Transverse colon (tissue), 4 donors: ENCODE results near the gene ESRRA. TPM values are rescaled to one million over a fixed set of nuclear protein-coding genes. Genes with fewer than 3 reads are reported as not detected.

Experiments
- DNase-seq: peaks from one replicate; pipeline ENCODE4 v3.0.0-alpha.2; 2019
- H3K27ac ChIP-seq, 4 donors: fragments of 200-600 bp; sonication (generic); 2 replicates each; pipeline ENCODE4 v1.5.1; 2016 to 2018; ENCODE audit warnings: inconsistent platforms in 4 of 4
- H3K27me3 ChIP-seq: fragments of 200-600 bp; sonication (generic); 2 replicates; pipeline ENCODE4 v1.5.1; 2017; ENCODE audit warnings: inconsistent platforms
- H3K36me3 ChIP-seq, 4 donors: fragments of 200-600 bp; sonication (generic); 2 replicates each; pipeline ENCODE4 v1.5.1; 2017 to 2019; ENCODE audit warnings: inconsistent platforms in 4 of 4
- H3K4me1 ChIP-seq, 4 donors: fragments of 200-600 bp; sonication (generic); 2 replicates each; pipeline ENCODE4 v1.5.1; 2017 to 2020; ENCODE audit warnings: inconsistent platforms in 4 of 4
- H3K4me3 ChIP-seq, 4 donors: fragments of 200-600 bp; sonication (generic); 1 replicate in 1 of 4; 2 replicates in 3 of 4; pipeline versions ENCODE4 v1.5.1 to v1.6.1; 2017 to 2019; ENCODE audit warnings: inconsistent platforms in 4 of 4
- H3K9me3 ChIP-seq, 2 donors: fragments of 200-600 bp; sonication (generic); 2 replicates each; pipeline ENCODE4 v1.5.1; 2017 to 2019; ENCODE audit warnings: inconsistent platforms in 2 of 2
- CTCF ChIP-seq, 5 experiments: fragments of 200-600 bp in 3 of 5; fragments of 450-650 bp in 2 of 5; sonication (generic) in 3 of 5; IDR thresholded peaks; 1 replicate in 2 of 5; 2 replicates in 3 of 5; pipeline ENCODE4 v1.5.1; 2016 to 2017; ENCODE audit warnings: antibody characterized with exemption in 5 of 5, inconsistent platforms in 3 of 5, mild to moderate bottlenecking in 2 of 5, moderate library complexity in 1 of 5
- EP300 ChIP-seq: sonication (generic); formaldehyde crosslinking; IDR thresholded peaks from one replicate; pipeline ENCODE4 v1.6.1; 2017; ENCODE audit warnings: antibody characterized with exemption, low read depth
- POLR2A ChIP-seq: fragments of 450-650 bp; IDR thresholded peaks from one replicate; pipeline ENCODE4 v1.6.1; 2016; ENCODE audit warnings: antibody characterized with exemption, mild to moderate bottlenecking, moderate library complexity
- POLR2AphosphoS5 ChIP-seq, 3 donors: sonication (generic); formaldehyde crosslinking; IDR thresholded peaks; one replicate each; pipeline ENCODE4 v1.6.1; 2016; ENCODE audit warnings: antibody characterized with exemption in 3 of 3
- WGBS, 2 donors: methylation state at CpG; one replicate each; pipeline ENCODE4 v1.1.5; 2018; ENCODE audit warnings: low coverage in 1 of 2; 5-methylcytosine and 5-hydroxymethylcytosine counted together
- in situ Hi-C, 4 donors: fragments of 200-750 bp; cut with MboI; loops; one replicate each; pipeline versions ENCODE4 v1.15.0 to v1.15.1; 2017; ENCODE audit warnings: low sequenced_read_pairs in 3 of 4, low pct_ligation_motif_present in 1 of 4, low pct_unique_long_range_greater_than_20kb in 1 of 4
- intact Hi-C: fragments of 100-400 bp; cut with DNase I; formaldehyde crosslinking; loops from one replicate; pipeline ENCODE4 v1.15.1; 2023; ENCODE audit warnings: low total_unique reads
- total RNA-seq, 4 donors: library from RNA; depleted of rRNA; stranded (reverse); fragments of >200 nt; gene quantifications; one replicate each; pipeline ENCODE4 v1.1.0, GENCODE V29; 2016

The ESRRA gene
- total RNA-seq, 4 donors from 2014 or later, result 142 to 272 (median 221) TPM

- in situ Hi-C loops (no loop called here), intact Hi-C loops (no loop called here)
- no peaks in the 10 kb centered on the region for H3K4me1 ChIP-seq
- peaks cover 0 to 35% (median 0%) of the 10 kb centered on the region in 4 donors for H3K36me3 ChIP-seq
- 76 to 100% methylated on average over 1 to 4 of the region's 4 CpGs for WGBS, 2 donors
- no peak for DNase-seq
- H3K27ac ChIP-seq, result no peak overlapping the region
- H3K4me3 ChIP-seq, result no peak overlapping the region
- TF ChIP-seq POLR2A (no peak), EP300 (no peak), POLR2AphosphoS5 (IDR thresholded peaks at IDR 0.05) (no peak), CTCF (IDR thresholded peaks at IDR 0.05) (no peak)
- no peaks in the 10 kb centered on the region for H3K9me3 ChIP-seq
- H3K27me3 ChIP-seq, result no peaks in the 10 kb centered on the region
Observed at GRCh38 chr11:64259533-64260067, 45.7 kb upstream of the ESRRA start.

GRCh38 chr11:64260147-64260708 lies 45.1 kb upstream of the ESRRA start:
- no peak overlapping the region for H3K27ac ChIP-seq
- DNase-seq, result no peak
- H3K4me3 ChIP-seq, result no peak overlapping the region
- WGBS, 2 donors, result 86 to 100% methylated on average over 1 to 6 of the region's 6 CpGs
- intact Hi-C loops (no loop called here), in situ Hi-C loops (no loop called here)
- no peaks in the 10 kb centered on the region for H3K9me3 ChIP-seq
- TF ChIP-seq POLR2A (no peak), EP300 (no peak), CTCF (IDR thresholded peaks at IDR 0.05) (no peak), POLR2AphosphoS5 (IDR thresholded peaks at IDR 0.05) (no peak)
- H3K36me3 ChIP-seq, result peaks cover 0 to 31% (median 2%) of the 10 kb centered on the region in 4 donors
- H3K4me1 ChIP-seq, result no peaks in the 10 kb centered on the region
- H3K27me3 ChIP-seq, result no peaks in the 10 kb centered on the region

- Histone ChIP-seq H3K36me3 (peaks cover 0 to 25% (median 3%) of the 10 kb centered on the region in 4 donors), H3K4me3 (no peak overlapping the region), H3K27me3 (no peaks in the 10 kb centered on the region), H3K9me3 (no peaks in the 10 kb centered on the region), H3K27ac (no peak overlapping the region), H3K4me1 (no peaks in the 10 kb centered on the region)
- TF ChIP-seq EP300 (no peak), POLR2A (no peak), CTCF (IDR thresholded peaks at IDR 0.05) (no peak), POLR2AphosphoS5 (IDR thresholded peaks at IDR 0.05) (no peak)
- DNase-seq, result no peak
- in situ Hi-C loops (no loop called here), intact Hi-C loops (no loop called here)
- WGBS, 2 donors, result 90 to 95% methylated on average over 2 to 9 of the region's 18 CpGs
Observed at GRCh38 chr11:64261556-64262080, 43.7 kb upstream of the ESRRA start.

- peaks cover 0 to 6% (median 5%) of the 10 kb centered on the region in 4 donors for H3K4me1 ChIP-seq
- H3K9me3 ChIP-seq, result no peaks in the 10 kb centered on the region
- peaks cover 0 to 24% (median 3%) of the 10 kb centered on the region in 4 donors for H3K36me3 ChIP-seq
- 91 to 93% methylated on average over 14 to 37 of the region's 42 CpGs for WGBS, 2 donors
- DNase-seq, result no peak
- no peak overlapping the region for H3K27ac ChIP-seq
- in situ Hi-C loops (no loop called here), intact Hi-C loops (no loop called here)
- TF ChIP-seq EP300, result no peak
- no peak for TF ChIP-seq POLR2AphosphoS5 (IDR thresholded peaks at IDR 0.05)
- no peak for TF ChIP-seq CTCF (IDR thresholded peaks at IDR 0.05)
- no peak for TF ChIP-seq POLR2A
- no peaks in the 10 kb centered on the region for H3K27me3 ChIP-seq
- H3K4me3 ChIP-seq, result no peak overlapping the region
Observed at GRCh38 chr11:64262271-64263002, 42.9 kb upstream of the ESRRA start.
